Thoracic aorta (tissue), 2 donors: Measurements from ENCODE around the gene BANF1. TPM values are rescaled to one million over a fixed set of nuclear protein-coding genes. Genes with fewer than 3 reads are reported as not detected.

Source experiments
- ATAC-seq: fragments of 150-250 bp; one replicate; pipeline ENCODE4 v1.8.0; 2017; ENCODE audit warnings: low read depth; ENCODE audit not compliant: insufficient number of reproducible peaks, low FRiP score
- DNase-seq: peaks from one replicate; pipeline ENCODE4 v3.0.0-alpha.2; 2020; ENCODE audit warnings: low spot score
- H3K27ac ChIP-seq, 2 donors: fragments of 200-600 bp; sonication (generic); 1 replicate in 1 of 2; 2 replicates in 1 of 2; pipeline ENCODE4 v1.5.1; 2016; ENCODE audit warnings: mild to moderate bottlenecking in 2 of 2, moderate library complexity in 2 of 2
- H3K27me3 ChIP-seq: fragments of 200-600 bp; sonication (generic); replicated peaks from 2 replicates; pipeline ENCODE4 v1.6.0; 2016; ENCODE audit warnings: mild to moderate bottlenecking; ENCODE audit not compliant: insufficient read depth
- H3K36me3 ChIP-seq: fragments of 200-600 bp; sonication (generic); one replicate; pipeline ENCODE4 v1.5.1; 2016
- H3K4me1 ChIP-seq, 2 donors: fragments of 200-600 bp; sonication (generic); 1 replicate in 1 of 2; 2 replicates in 1 of 2; pipeline versions ENCODE4 v1.5.1 to v1.6.0; 2016; ENCODE audit warnings: low read depth in 2 of 2, mild to moderate bottlenecking in 1 of 2; ENCODE audit not compliant: control insufficient read depth in 1 of 2
- H3K4me3 ChIP-seq: fragments of 200-600 bp; sonication (generic); 2 replicates; pipeline ENCODE4 v1.5.1; 2016; ENCODE audit warnings: mild to moderate bottlenecking
- H3K9me3 ChIP-seq: fragments of 200-600 bp; sonication (generic); 2 replicates; pipeline ENCODE4 v1.5.1; 2016
- total RNA-seq, 2 donors: library from RNA; depleted of rRNA; stranded (reverse); fragments of >200 nt; gene quantifications; one replicate each; pipeline versions ENCODE4 v1.1.0 to v1.2.3, GENCODE V29; 2016
- TF ChIP-seq, protein P1 (sequence below): fragments of 200-600 bp; sonication (generic); IDR thresholded peaks from one replicate; pipeline ENCODE4 v1.5.1; 2019; ENCODE audit warnings: antibody characterized with exemption

Gene BANF1
- total RNA-seq, 2 donors from 2014 or later, result 22.2 to 60.0 TPM

GRCh38 chr11:66012946-66013761 lies 10.9 kb downstream of the BANF1 start:
- TF ChIP-seq, protein P1, sequence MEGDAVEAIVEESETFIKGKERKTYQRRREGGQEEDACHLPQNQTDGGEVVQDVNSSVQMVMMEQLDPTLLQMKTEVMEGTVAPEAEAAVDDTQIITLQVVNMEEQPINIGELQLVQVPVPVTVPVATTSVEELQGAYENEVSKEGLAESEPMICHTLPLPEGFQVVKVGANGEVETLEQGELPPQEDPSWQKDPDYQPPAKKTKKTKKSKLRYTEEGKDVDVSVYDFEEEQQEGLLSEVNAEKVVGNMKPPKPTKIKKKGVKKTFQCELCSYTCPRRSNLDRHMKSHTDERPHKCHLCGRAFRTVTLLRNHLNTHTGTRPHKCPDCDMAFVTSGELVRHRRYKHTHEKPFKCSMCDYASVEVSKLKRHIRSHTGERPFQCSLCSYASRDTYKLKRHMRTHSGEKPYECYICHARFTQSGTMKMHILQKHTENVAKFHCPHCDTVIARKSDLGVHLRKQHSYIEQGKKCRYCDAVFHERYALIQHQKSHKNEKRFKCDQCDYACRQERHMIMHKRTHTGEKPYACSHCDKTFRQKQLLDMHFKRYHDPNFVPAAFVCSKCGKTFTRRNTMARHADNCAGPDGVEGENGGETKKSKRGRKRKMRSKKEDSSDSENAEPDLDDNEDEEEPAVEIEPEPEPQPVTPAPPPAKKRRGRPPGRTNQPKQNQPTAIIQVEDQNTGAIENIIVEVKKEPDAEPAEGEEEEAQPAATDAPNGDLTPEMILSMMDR, result no peak
- no peaks in the 10 kb centered on the region for H3K36me3 ChIP-seq
- no peaks in the 10 kb centered on the region for H3K9me3 ChIP-seq
- H3K4me1 ChIP-seq, result peaks cover 34 to 62% of the 10 kb centered on the region in 2 donors
- H3K27ac ChIP-seq, result peak overlapping the region; percentile 90 to 97
- ATAC-seq, result no peak
- H3K27me3 ChIP-seq, result no peaks in the 10 kb centered on the region
- no peak overlapping the region for H3K4me3 ChIP-seq
- DNase-seq, result no peak

- DNase-seq (no peak), ATAC-seq (no peak)
- Histone ChIP-seq H3K27me3 (no peaks in the 10 kb centered on the region), H3K27ac (peak overlapping the region; percentile 90 to 97), H3K9me3 (no peaks in the 10 kb centered on the region), H3K4me3 (no peak overlapping the region), H3K4me1 (peaks cover 34 to 62% of the 10 kb centered on the region in 2 donors), H3K36me3 (no peaks in the 10 kb centered on the region)
- TF ChIP-seq, protein P1, result no peak
Observed at GRCh38 chr11:66013762-66014100, 11.4 kb downstream of the BANF1 start.

GRCh38 chr11:66014804-66015453 lies 12.6 kb downstream of the BANF1 start:
- Histone ChIP-seq H3K36me3 (no peaks in the 10 kb centered on the region), H3K27ac (peak overlapping the region; percentile 92 to 97), H3K4me1 (peaks cover 34 to 62% of the 10 kb centered on the region in 2 donors), H3K4me3 (peak overlapping the region; percentile 55), H3K9me3 (no peaks in the 10 kb centered on the region), H3K27me3 (no peaks in the 10 kb centered on the region)
- DNase-seq (no peak), ATAC-seq (no peak)
- TF ChIP-seq, protein P1, result no peak

DNA sequence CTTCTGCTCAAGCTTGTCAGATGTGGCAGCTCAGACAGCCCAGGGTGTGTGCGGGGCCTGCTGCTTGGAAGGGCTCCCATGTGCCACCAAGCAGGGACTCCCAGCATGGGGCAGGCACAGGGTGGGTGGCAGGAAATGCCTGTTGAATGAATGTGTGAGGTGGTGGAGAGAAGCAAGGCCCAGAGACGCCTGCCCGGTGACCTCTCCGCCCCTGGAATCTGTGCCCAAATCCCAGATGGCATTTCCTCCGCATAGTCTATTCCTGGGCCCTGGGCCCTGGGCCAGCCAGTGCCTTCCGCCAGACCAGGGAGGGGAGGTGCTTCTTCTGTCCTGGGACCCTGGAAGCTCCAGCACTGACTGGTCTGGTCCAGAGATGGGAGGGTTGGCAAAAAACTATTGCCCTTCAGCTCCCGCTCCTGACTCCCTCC lies 13.2 kb downstream of the BANF1 start:
- TF ChIP-seq, protein P1, result no peak
- no peaks in the 10 kb centered on the region for H3K27me3 ChIP-seq
- H3K9me3 ChIP-seq, result no peaks in the 10 kb centered on the region
- ATAC-seq, result peak; percentile 62
- peak; percentile 83 for DNase-seq
- peak overlapping the region; percentile 55 for H3K4me3 ChIP-seq
- H3K36me3 ChIP-seq, result no peaks in the 10 kb centered on the region
- H3K27ac ChIP-seq, result peak overlapping the region; percentile 92 to 97
- peaks cover 34 to 60% of the 10 kb centered on the region in 2 donors for H3K4me1 ChIP-seq
